DND-41 (cell line): Measurements from ENCODE around the gene DHX34.

Source experiments
- CTCF ChIP-seq: IDR thresholded peaks from 2 replicates; pipeline ENCODE4 v1.5.1; 2012; ENCODE audit warnings: borderline replicate concordance, low read length, moderate library complexity, mild to moderate bottlenecking; ENCODE audit not compliant: poor library complexity, severe bottlenecking; ENCODE audit errors: extremely low read depth
- EZH2 ChIP-seq: IDR thresholded peaks from 3 replicates; pipeline ENCODE4 v1.6.1; 2012; ENCODE audit warnings: borderline replicate concordance, low read depth, mild to moderate bottlenecking, moderate library complexity, low read length, inconsistent platforms; ENCODE audit not compliant: severe bottlenecking

GRCh38 chr19:47321630-47322029 is 27.5 kb upstream of the DHX34 start:
- TF ChIP-seq CTCF, result no peak
- TF ChIP-seq EZH2, result no peak
